Kidney capillary endothelial cell (primary cell): ENCODE results near the gene PDGFA.

Experiments
- DNase-seq: peaks from one replicate; pipeline ENCODE4 v3.0.0-alpha.2; 2018; ENCODE audit warnings: low spot score

PDGFA gene

DNA sequence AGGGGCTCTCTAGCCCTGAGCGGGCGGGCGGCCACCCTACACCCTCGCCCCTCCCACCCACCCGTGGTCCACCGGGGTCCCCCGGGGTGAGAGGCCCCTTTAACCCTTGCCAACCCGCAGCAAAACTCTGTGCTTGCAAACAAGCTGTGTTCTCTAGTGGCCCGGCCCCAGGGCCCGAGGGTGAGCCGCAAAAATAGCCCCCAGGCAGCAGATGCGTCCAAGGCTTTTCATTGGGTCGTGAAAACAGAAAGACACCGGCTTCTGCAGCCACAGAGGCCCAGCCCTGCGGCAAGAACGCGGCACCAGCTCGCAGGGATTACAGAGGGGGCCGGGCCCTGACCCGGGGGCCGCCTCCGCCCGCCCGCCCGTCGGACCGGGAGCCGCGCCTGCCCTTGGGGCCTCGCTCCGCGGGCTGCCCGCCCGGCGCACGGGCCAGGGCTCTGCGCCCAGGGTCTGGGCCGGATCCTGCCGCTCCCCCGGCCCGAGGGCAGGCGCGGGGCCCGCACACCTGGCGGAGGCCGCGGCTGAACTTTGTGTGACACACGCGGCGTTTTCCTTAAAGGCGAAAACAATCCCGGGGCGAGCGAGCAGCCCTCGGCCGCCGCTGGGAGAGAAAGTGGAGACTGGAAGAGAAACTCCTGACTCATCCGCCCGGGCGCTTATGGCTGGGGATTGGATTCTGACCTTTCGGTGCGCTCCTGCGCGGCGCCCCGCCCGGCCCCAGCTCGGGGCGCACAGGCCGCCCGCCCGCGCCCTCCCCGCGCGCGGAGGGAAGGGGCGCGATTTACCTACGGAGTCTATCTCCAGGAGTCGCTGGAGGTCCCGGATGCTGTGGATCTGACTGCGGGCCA, 2.8 kb downstream of the PDGFA start:
- DNase-seq = no peak

DNA sequence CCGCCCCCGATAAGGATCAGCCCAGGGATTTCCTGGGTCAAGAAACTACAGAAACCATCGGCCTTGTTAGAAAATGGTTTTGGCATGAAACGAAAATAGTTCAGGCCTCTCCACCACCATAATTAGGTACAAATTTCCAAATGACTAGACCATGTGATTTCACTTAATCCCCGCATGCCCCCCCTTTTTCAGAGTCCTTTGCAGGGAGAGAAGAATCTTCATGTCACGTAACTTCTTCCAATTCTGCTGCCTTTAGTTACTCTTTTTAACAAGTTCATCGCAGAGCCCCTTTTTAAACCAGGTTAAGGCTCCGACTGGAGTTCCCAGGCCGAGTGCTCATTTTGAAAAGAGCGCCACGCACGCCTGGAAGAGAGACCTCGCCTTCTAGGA, 3.4 kb downstream of the PDGFA start:
- no peak for DNase-seq

DNA sequence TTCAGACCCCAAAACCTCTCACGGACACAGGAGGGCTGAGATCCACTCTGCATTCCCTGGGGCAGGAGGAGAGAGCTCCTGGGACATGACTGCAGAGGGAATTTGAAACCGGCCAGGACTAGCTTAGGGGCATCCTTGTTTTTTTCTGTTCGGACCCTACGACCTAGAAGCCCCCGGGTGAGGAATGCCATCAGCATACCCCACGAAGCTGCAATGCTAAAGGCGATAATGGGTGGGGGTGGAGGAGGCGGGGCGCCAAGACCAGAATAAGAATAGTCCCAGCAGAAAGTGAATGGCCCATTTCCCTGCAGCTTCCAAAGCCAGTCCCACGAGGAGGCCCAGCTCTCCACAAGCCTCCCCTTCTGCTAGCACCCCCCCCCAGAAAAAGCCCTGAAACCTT, 4.0 kb downstream of the PDGFA start:
- no peak for DNase-seq

GRCh38 chr7:514651-515598, 4.7 kb downstream of the PDGFA start:
- no peak for DNase-seq

DNA sequence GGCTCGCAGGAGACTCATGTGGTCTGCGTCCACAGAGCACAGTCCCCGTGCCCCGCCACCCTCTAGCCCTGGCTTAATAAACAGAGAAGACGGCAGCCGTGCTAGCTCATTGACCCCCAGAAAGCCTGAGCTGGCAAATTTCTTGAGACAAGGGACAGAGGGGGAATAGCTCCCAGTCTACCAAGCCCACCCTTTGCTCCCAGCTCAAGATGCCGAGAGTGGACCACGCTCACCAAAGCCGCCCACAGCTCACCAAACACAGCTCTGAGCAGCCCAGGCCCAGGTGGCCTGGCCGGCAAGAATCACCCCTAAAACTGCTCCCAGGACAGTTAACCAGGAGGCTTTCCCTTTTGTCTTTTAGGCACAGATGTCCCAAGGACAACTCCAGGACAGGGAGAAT, 5.4 kb downstream of the PDGFA start:
- DNase-seq = no peak

GRCh38 chr7:513521-514166, 6.0 kb downstream of the PDGFA start:
- DNase-seq = peak; percentile 82

- no peak for DNase-seq
Observed at GRCh38 chr7:512541-513311, 6.9 kb downstream of the PDGFA start.

DNA sequence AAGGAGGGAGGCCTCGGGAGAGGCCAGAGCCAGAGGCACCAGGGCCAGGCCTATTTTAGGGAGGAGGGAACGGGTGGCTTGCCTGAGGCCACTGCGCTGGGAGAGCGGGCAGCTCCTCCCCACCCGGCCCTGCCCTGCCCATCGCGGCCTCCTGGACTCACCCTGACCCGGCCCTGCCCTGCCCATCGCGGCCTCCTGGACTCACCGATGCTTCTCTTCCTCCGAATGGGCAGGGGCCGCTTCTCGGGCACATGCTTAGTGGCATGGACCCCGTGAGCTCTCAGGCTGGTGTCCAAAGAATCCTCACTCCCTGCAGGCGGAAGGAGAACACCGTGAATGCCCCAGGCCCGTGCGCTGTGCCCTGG, 7.5 kb downstream of the PDGFA start:
- DNase-seq = no peak

DNA sequence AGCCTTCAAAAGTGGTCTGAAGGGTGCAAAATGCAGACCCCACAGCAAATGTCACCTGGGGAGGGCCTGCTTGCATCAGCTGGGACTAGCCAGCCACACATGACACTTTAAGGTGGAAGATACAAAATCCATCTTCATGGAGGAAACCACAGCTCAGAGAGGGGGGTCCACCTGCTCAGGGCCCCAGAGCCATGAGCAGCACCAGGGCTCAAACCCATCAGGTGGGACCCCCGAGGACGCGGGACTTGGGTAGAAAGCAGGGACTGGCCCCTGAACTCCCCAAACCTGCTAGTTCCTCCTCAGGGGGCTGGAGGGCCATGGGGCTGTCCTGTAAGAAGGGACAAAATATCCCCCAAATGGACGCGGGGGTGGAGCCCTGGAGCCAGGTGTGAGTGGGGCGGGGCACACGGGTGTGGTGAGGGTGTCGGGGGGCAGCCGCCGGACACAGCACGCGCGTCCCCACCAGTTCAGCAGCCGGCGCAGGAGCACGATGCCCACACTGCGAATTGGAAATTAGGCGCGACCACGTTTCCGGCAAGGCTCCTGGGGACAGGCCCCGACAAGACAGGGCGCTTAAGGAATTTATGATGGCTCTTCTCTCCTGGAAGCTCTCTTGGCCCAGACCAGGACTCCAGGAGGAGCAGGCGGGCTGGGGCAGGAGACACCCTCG, 8.0 kb downstream of the PDGFA start:
- DNase-seq = no peak

DNA sequence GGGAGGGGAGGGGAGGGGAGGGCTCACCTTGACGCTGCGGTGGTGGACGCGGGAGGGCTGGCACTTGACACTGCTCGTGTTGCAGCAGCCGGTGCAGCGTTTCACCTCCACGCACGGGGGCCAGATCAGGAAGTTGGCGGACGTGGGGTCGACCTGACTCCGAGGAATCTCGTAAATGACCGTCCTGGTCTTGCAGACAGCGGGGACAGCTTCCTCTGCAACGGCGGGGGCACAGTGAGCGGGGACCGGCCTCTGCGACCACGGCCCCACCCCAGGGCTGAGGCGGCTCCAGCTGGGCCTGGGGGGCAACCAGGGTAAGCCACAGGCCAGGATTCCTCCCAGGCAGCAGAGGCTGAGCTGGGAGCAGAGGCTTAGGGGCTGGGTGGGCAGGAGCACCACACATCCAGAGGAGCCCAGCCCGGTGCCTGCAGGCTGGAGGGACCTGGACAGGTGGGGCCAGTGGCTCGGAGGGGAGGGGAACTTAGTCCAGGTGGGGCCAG, 8.8 kb downstream of the PDGFA start:
- DNase-seq = no peak

DNA sequence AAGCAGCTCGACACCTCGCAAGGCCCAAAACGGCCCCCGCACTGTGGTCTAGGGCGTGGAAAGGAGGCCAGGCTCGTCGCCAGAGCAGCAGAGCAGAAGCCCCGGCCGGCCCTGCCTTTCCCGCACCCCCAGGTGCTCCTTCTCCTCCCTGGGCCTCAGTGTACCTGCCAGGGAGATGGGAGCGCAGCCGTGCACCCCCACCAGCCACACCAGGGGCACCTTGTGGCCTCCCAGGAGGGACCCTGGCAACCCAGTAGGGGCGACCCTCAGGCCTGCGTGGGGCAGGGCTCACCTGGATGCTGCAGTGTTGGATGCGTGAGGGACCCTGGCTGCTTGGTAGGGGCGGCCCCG, 9.5 kb downstream of the PDGFA start:
- DNase-seq = no peak

DNA sequence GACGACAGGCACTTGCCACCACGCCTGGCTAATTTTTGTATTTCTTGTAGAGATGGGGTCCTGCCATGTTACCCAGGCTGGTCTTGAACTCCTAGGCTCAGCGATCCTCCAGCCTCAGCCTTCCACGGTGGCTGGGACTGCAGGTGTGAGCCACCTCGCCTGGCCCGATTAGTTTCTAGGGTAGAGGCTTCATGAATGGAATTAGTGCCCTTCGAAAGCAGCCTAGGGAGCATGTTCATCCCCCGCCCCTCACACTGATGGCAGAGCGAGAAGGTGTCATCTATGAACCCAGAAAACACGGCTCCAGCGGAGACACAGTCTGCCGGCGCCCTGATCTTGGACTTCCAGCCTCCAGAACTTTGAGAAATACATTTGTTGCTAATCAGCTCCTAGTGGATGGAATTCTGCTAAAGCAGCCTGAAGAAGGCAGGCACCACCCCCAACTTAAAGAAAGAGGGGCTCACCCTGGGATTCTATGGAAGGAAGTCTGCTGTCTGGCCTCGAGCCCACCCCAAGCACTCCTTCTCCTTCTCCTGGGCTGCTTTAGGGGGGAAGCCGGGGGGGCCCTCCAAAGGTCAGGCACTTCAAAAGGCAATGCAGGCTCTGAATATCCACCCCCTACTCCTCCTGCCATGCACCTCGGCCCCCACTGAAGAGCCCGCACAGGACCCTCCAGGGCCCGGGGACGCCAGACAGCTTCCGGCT, 10.1 kb downstream of the PDGFA start:
- no peak for DNase-seq

GRCh38 chr7:508461-509170, 11.0 kb downstream of the PDGFA start:
- DNase-seq = no peak

DNA sequence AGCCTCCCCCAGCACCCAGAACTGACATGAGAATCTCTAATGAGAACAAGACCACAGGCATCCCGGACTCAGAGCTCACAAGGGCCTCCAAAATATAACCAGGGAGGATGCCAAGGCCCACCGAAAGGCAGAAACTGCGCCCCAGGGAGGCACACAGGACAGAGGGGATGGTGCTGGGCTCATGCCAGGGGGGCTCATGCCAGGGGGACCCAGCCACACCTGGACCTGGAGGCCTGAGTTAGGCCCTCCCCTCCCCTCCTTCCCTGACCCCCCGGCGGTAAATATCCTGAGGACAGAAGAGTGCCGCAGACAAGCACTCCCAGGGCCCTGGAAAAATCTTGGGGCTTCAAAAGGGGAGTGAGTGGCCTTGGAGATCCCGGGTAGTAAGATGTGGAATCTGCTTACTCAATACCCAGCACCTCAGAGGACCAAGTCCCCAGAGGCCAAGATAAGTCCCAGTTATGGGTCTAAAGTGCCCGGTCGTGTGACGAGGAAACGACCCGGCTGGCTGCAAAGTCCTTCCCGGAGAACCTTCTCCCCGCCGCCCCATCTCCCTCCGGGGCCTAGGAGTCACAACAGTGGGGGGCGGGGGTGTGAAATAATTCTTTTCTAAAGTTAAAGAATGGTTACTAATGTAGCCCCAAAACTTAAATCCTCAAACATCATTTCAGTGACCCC, 11.9 kb downstream of the PDGFA start:
- no peak for DNase-seq

DNA sequence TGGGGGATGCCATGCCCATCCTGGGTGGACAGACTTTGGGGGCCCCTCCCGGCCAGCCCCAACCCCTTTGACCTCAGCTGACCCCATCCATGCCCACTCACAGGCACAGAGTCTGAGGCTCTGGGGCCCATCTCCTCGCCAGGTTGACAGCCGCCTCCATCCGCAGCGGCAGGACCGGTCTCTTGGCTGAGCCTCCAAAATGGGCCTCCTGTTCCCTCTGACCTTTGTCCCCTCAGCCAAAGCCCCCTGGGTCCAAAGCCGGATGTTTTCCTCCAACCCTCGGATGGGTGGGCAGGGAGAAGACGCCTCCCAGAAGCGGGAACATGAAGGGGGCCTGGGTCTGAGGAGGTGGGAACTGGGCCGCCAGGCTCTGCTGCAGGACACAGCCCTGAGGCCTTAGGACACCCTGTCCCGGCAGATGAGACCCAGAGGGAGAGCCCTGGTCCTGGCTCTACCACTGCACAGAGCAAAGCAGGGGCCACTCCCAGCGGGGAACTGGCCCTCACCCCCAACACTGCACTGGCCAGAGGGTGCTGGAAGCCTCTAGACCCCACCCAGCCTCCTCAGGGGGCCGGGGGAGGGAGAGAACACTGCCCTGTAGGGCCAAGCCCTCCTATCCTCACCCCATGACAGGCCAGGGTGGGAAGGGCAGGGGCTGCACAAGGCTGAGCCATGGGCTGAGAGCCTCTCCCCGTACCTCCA, 12.6 kb downstream of the PDGFA start:
- no peak for DNase-seq

- DNase-seq = no peak
Observed at GRCh38 chr7:506391-506831, 13.2 kb downstream of the PDGFA start.

DNA sequence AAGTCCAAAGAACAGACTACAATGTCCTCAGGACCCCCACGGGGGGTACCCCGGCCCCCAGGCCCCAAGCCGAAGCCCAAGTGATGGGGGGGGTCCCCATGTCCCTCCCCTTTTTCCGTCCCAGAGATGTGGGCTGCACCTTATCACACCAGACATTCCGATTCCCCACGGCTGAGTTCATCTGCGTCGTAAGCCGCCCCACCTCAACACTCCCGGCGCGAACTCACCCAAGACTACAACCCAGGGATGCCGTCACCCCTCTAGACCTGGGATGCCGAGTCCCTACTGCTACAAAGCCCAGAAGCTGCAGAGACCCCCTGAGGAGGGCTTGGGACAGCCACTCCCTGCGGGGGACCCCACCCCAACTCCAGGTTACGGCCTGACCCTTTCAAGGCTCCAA, 14.5 kb downstream of the PDGFA start:
- no peak for DNase-seq

DNA sequence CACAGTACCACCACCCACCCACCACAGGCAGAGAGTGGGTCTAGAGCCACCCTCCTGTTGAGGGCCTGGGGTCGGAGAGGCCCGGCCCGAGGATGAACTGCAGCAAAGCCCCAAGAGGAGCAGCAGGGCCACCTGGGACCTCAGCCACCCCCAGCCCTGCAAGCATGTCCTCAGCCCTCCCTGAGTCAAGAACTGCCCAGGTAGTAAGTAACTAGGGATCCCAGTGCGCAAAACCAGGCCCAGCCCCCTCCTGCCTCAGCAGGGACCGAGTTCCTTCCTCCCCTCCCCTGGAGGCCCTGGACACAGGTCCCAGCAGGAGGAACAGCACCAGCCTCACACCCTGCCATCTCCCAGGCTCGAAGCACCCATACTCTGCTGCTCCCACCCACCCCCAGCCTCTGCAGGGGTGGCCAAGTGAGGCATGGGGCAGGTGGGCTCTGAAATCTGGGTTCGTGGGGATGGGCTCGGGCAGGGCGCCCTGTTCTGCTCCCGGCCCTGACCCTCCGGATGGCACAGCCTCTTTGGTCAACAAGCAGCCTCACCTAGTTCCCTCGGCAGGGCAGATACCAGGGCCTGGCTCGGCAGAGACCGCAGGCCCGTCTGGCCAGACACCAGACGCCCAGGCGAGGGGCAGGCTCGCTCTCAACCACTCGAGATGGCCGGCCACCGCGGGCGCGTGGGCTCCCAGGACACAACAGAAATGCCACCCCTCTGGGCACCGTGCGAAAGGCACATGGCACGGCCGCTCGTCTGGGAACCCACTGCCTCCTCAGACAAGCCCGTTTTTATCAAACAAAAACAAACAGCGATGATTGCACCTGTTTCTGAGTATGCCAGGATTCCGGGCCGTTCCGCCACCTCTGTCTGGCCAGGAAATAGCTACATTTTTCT, 15.2 kb downstream of the PDGFA start:
- DNase-seq = no peak
